ENCODE measurements around the gene RIMBP2.

RIMBP2 gene

GRCh38 chr12:130546494-130546893 is 169.6 kb downstream of the RIMBP2 start:
- TF ChIP-seq, protein P1, sequence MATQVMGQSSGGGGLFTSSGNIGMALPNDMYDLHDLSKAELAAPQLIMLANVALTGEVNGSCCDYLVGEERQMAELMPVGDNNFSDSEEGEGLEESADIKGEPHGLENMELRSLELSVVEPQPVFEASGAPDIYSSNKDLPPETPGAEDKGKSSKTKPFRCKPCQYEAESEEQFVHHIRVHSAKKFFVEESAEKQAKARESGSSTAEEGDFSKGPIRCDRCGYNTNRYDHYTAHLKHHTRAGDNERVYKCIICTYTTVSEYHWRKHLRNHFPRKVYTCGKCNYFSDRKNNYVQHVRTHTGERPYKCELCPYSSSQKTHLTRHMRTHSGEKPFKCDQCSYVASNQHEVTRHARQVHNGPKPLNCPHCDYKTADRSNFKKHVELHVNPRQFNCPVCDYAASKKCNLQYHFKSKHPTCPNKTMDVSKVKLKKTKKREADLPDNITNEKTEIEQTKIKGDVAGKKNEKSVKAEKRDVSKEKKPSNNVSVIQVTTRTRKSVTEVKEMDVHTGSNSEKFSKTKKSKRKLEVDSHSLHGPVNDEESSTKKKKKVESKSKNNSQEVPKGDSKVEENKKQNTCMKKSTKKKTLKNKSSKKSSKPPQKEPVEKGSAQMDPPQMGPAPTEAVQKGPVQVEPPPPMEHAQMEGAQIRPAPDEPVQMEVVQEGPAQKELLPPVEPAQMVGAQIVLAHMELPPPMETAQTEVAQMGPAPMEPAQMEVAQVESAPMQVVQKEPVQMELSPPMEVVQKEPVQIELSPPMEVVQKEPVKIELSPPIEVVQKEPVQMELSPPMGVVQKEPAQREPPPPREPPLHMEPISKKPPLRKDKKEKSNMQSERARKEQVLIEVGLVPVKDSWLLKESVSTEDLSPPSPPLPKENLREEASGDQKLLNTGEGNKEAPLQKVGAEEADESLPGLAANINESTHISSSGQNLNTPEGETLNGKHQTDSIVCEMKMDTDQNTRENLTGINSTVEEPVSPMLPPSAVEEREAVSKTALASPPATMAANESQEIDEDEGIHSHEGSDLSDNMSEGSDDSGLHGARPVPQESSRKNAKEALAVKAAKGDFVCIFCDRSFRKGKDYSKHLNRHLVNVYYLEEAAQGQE (IDR thresholded peaks at IDR 0.05; ENCODE audit: insufficient replicate concordance, low read depth), result no peak
- TF ChIP-seq, protein P2, sequence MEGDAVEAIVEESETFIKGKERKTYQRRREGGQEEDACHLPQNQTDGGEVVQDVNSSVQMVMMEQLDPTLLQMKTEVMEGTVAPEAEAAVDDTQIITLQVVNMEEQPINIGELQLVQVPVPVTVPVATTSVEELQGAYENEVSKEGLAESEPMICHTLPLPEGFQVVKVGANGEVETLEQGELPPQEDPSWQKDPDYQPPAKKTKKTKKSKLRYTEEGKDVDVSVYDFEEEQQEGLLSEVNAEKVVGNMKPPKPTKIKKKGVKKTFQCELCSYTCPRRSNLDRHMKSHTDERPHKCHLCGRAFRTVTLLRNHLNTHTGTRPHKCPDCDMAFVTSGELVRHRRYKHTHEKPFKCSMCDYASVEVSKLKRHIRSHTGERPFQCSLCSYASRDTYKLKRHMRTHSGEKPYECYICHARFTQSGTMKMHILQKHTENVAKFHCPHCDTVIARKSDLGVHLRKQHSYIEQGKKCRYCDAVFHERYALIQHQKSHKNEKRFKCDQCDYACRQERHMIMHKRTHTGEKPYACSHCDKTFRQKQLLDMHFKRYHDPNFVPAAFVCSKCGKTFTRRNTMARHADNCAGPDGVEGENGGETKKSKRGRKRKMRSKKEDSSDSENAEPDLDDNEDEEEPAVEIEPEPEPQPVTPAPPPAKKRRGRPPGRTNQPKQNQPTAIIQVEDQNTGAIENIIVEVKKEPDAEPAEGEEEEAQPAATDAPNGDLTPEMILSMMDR (IDR thresholded peaks at IDR 0.05; ENCODE audit: insufficient read depth, low read length), result no peak
- TF ChIP-seq GABPA (IDR thresholded peaks at IDR 0.05; ENCODE audit: low read depth), result no peak
- TF ChIP-seq POLR2AphosphoS5 (IDR thresholded peaks at IDR 0.05; ENCODE audit: low read depth), result no peak
- no peak for TF ChIP-seq SPI1 (IDR thresholded peaks at IDR 0.05; ENCODE audit: borderline replicate concordance, low read depth)
- no peak for DNase-seq (ENCODE audit: low read depth in 1 of 2, low spot score in 1 of 2)
- no peaks in the 10 kb centered on the region for H3K27me3 ChIP-seq (ENCODE audit: insufficient read depth, poor library complexity, severe bottlenecking)
- H3K27ac ChIP-seq (replicated peaks), result no peak overlapping the region
- no peak overlapping the region for H3K4me3 ChIP-seq (replicated peaks; ENCODE audit: insufficient read depth, low read length)

GRCh38 chr12:130545475-130545874 is 170.6 kb downstream of the RIMBP2 start:
- DNase-seq (ENCODE audit: low read depth in 1 of 2, low spot score in 1 of 2), result no peak
- Histone ChIP-seq H3K4me3 (replicated peaks; ENCODE audit: insufficient read depth, low read length) (no peak overlapping the region), H3K27ac (replicated peaks) (no peak overlapping the region), H3K27me3 (ENCODE audit: insufficient read depth, poor library complexity, severe bottlenecking) (no peaks in the 10 kb centered on the region)
- no peak for TF ChIP-seq POLR2AphosphoS5 (IDR thresholded peaks at IDR 0.05; ENCODE audit: low read depth)
- no peak for TF ChIP-seq SPI1 (IDR thresholded peaks at IDR 0.05; ENCODE audit: borderline replicate concordance, low read depth)
- TF ChIP-seq, protein P1 (IDR thresholded peaks at IDR 0.05; ENCODE audit: insufficient replicate concordance, low read depth), result no peak
- TF ChIP-seq GABPA (IDR thresholded peaks at IDR 0.05; ENCODE audit: low read depth), result no peak
- TF ChIP-seq, protein P2 (IDR thresholded peaks at IDR 0.05; ENCODE audit: insufficient read depth, low read length), result no peak

- TF ChIP-seq, protein P1 (IDR thresholded peaks at IDR 0.05; ENCODE audit: insufficient replicate concordance, low read depth), result no peak
- TF ChIP-seq, protein P2 (IDR thresholded peaks at IDR 0.05; ENCODE audit: insufficient read depth, low read length), result no peak
- TF ChIP-seq GABPA (IDR thresholded peaks at IDR 0.05; ENCODE audit: low read depth) (no peak), SPI1 (IDR thresholded peaks at IDR 0.05; ENCODE audit: borderline replicate concordance, low read depth) (no peak), POLR2AphosphoS5 (IDR thresholded peaks at IDR 0.05; ENCODE audit: low read depth) (no peak)
- Histone ChIP-seq H3K4me3 (replicated peaks; ENCODE audit: insufficient read depth, low read length) (no peak overlapping the region), H3K27me3 (ENCODE audit: insufficient read depth, poor library complexity, severe bottlenecking) (no peaks in the 10 kb centered on the region), H3K27ac (replicated peaks) (no peak overlapping the region)
- no peak for DNase-seq (ENCODE audit: low read depth in 1 of 2, low spot score in 1 of 2)
Observed at GRCh38 chr12:130540376-130540775, 175.7 kb downstream of the RIMBP2 start.

All from HL-60 (cell line).